HG03558 (cell line): Measurements from ENCODE around the gene HIGD1B.

Source experiments
- ATAC-seq: cut with Tn5 transposase; IDR thresholded peaks from one replicate; pipeline ENCODE4 v1.9.1; 2021; ENCODE audit warnings: moderate number of reproducible peaks; ENCODE audit not compliant: unreplicated experiment; ENCODE audit errors: extremely low read depth

Gene HIGD1B

GRCh38 chr17:44875761-44876160 lies 28.1 kb downstream of the HIGD1B start:
- ATAC-seq: no peak

- ATAC-seq: no peak
Measured at GRCh38 chr17:44877121-44877520, 29.4 kb downstream of the HIGD1B start.

- no peak for ATAC-seq
Measured at GRCh38 chr17:44878627-44879221, 31.0 kb downstream of the HIGD1B start.

GRCh38 chr17:44879376-44879775 lies 31.7 kb downstream of the HIGD1B start:
- no peak for ATAC-seq

GRCh38 chr17:44880062-44880461 lies 32.4 kb downstream of the HIGD1B start:
- no peak for ATAC-seq

GRCh38 chr17:44881145-44881544 lies 33.5 kb downstream of the HIGD1B start:
- ATAC-seq: no peak

- ATAC-seq: no peak
Measured at GRCh38 chr17:44884941-44885340, 37.3 kb downstream of the HIGD1B start.

GRCh38 chr17:44887016-44887415 lies 39.3 kb downstream of the HIGD1B start:
- no peak for ATAC-seq

GRCh38 chr17:44887971-44888954 lies 40.6 kb downstream of the HIGD1B start:
- ATAC-seq: no peak

GRCh38 chr17:44889003-44889402 lies 41.3 kb downstream of the HIGD1B start:
- ATAC-seq: no peak

GRCh38 chr17:44892250-44892649 lies 44.6 kb downstream of the HIGD1B start:
- ATAC-seq: no peak

- ATAC-seq: no peak
Measured at GRCh38 chr17:44894642-44895041, 47.0 kb downstream of the HIGD1B start.

- ATAC-seq: no peak
Measured at GRCh38 chr17:44898768-44899073, 51.0 kb downstream of the HIGD1B start.

GRCh38 chr17:44899074-44899782 lies 51.5 kb downstream of the HIGD1B start, which contains the start of gene EFTUD2:
EFTUD2 (minus strand) TSS chr17:44899445; CDS start chr17:44894521, 4,924 bp downstream.
- ATAC-seq: no peak
